Endometrium (tissue), 2 donors: Measurements from ENCODE around the gene MTA1.

Experiments
- FAIRE-seq: peaks from 2 replicates; lab custom pipeline; 2012; peaks lifted over from hg19 to GRCh38; lab: Jason Lieb, UNC
- donor health status: control.
- donor health status: control.

Gene MTA1

DNA sequence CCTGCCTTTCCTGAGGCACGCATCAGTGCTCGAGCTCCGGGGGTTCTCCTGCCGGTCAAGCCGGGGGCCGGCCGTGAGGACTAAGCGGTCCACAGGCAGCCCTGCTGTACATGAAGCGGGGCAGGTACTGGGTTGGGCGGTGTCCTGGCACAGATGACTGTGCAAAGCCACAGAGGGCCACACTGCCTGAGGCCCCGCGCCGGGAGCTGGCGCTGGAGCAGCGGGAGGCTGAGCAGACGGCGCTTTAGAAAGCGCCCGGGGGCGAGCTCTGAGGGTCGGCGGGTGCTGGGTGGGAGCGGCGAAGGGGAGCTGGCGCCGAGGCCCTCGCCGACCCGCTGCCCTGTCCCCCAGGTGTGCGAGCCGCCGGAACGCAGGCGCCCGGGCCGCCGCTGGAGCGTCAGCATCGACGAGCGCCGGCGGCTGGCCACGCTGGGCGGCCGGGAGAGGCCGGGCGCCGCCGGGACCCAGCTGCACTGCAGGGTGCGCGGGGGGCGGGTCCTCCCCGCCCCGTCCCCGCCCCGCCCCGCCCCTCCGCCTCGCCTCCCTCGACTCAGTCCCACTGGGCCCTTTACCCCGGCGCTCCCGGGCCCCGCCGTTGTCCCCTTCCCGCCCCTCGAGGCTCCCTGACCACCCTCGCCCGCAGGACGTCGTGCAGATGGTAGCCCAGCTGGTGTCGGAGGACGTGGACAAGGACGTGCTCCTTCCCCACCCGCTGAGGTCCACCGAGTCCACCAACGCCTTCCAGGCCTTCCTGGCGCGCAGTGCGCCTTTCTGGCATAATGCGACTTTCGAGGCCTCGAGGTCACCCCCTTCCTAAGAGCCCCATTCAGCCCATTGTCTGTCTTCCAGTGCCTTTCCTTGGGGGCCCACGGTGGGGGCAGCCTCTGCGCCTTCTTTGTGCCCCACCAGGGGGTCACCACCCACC lies 8.3 kb upstream of the MTA1 start:
- FAIRE-seq, result no peak

DNA sequence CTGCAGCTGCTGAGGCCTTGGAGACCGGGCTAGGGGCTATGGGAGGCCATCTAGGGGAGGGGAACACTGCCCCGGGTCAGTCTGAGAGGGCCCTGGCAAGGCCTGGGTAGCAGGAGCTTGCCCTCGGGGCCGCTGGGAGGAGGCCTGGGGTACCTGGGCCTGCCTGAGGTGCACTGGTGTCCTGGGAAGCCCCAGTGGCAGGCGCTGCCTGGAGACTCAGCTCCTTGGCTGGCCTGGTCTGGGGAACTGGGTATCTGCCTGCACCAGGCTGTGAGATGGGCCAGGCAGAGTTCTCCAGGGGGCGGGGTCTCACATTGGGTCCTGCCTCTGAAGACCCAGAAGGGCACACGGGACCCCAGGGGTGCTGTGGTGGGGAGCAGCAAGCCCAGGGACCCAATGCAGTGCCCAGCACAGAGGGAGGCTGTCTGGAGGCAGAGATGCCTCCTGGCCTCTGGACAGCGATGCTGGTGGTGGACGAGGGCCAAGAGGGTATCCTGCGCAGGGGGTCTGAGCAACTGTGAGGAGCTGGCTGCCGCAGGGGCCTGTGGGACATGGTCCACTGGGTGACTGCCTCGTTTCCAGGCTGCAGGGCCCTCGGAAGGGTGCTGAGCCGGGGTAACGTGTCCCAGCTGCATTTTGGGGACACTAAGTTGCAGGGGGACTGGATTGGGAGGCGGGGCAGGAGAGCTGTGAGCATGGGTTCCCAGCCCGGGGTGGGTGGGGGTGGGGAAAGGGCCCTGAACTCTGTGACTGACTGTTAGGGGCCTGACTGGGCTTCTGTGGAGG lies 7.4 kb upstream of the MTA1 start:
- no peak for FAIRE-seq

DNA sequence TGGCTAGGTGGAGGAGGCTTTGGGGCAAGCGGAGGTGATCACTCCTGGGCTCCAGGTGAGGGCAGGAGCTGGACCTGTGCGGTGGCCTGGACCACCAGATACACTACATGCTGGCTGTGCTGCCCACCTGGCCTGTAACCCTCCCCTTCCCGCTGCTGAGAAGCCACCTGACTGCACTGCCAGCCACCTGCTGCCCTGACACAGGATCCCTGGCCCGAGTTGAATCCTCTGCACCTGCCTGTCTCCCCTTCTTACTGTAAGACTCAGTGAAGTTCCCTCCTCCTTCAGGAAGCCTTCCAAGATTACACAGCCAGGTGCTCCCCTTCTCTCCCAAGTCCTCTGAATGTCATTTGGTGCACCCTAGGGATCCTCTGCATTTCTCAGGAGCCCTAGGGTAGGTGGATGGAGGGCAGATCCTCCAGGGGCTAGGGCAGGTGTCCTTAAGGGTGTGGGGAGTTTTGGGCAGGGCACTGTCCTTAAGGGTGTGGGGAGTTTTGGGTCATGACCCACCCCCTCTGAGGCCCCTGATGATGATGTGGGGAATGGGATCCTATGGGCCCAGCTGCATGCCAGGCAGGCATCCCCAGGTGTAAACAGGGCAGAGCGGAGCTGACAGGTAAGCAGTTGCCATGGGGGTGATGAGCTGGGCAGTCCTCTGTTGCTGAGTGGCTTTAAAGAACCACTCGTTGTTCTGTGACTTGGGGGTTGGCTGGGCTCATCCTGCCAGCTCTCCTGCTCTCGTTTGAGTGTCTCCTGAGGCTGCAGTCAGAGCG lies 6.7 kb upstream of the MTA1 start:
- no peak for FAIRE-seq

DNA sequence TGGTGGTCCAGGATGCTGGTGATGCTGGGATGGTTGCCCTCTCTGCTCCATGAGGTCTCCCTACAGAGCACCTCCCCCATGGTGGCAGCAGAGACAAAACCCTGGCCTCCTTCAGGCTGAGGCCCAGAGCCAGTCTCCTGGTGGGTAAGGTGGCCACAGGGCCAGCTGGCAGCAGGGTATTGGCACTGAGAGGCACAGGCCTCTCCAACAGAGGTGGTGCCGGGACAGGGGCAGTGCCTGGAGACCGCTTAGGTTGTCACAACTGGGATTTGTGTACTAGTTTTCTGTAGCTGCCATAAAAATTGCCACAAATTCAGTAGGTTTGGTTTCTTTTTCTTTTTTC lies 6.1 kb upstream of the MTA1 start:
- FAIRE-seq, result no peak

DNA sequence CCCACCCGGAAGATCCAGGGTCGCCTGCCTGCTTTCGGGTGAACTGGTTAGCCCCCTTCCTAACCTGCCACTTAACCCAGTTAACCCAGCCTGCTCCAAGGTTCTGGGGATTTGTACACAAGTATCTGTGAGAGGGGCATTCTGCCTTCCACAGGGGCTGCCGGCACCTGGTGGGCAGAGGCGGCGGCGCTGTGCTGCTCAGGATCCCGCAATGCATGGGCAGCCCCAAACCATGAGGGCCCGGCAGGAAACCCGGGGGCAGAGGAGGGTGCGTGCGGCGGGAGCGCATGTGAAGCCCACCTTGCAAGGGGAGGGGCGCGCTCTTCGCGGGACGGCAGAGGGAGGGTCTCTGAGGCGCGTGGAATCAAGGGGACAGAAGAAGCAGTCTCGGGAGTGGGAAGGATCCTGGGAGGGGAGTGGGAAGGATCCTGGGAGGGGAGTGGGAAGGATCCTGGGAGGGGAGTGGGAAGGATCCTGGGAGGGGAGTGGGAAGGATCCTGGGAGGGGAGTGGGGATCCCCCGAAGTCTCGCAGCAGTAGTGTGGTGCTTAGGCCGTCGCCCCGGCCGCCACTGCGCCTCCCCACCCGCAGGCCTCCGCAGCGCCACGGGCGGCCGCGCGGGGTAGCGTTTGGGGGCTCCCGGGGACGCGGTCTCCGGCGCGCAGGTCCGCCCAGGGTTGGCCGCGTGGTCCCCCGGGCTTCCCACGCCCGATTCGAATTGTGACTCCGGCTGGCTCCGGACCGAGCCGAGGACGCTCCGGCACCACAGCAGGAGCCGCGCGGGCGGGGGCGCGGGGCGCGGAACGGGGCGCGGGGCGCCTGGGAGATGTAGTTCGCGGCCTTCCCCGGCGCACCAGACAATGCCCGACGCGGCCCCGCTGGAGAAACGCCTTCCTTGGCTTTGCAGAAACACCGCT lies 4.9 kb upstream of the MTA1 start:
- no peak for FAIRE-seq

DNA sequence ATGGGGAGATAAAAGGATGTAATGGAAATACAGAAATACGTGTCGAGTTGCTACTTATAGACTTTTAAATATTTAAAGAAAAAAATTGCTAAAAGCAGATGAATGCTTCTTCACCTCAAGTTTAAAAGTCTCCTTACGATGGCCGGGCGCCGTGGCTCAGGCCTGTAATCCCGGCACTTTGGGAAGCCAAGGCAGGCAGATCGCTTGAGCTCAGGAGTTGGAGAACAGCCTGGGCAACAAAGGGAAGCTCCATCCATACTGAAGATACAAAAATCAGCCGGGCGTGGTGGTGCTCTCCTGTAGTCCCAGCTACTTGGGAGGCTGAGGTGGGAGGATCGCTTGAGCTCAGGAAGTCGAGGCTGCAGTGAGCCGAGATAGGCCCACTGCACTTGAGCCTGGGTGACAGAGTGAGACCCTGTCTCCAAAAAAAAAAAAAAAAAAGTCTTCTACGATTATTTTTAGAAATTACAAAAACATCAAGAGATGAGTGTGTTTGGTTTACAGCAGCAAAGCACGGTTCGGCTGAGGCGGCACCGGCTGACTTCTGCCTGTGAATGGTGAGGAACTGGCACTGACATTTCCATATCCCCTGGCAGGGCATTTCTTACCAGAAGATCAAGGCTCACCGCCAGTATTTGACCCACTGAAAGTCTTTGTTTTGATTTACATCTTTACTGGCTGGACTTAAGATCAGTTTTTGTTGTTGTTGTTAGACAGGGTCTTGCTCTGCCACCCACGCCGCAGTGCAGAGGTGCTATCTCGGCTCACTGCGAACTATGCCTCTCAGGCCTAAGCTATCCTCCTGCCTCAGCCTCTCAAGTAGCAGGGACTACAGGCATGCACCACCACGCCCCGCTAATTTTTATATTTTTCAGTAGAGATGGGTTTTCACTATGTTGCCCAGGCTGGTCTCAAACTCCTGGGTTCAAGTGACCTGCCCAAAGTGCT lies 3.9 kb upstream of the MTA1 start:
- no peak for FAIRE-seq

DNA sequence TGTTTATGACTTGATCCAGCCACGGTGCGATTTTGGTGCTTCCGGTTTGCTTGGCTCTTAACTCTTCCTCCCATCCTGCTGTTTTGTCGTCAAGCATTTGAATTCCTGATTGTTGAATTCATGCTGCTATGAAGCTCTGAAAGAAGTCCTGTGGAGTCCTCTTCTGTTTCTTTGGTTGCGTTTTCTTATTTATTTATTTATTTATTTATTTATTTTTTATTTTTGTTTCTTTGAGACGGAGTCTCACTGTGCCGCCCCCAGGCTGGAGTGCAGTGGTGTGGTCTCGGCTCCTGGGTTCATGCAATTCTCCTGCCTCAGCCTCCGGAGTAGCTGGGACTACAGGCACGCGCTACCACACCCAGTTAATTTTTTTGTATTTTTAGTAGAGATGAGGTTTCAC lies 3.0 kb upstream of the MTA1 start:
- no peak for FAIRE-seq

DNA sequence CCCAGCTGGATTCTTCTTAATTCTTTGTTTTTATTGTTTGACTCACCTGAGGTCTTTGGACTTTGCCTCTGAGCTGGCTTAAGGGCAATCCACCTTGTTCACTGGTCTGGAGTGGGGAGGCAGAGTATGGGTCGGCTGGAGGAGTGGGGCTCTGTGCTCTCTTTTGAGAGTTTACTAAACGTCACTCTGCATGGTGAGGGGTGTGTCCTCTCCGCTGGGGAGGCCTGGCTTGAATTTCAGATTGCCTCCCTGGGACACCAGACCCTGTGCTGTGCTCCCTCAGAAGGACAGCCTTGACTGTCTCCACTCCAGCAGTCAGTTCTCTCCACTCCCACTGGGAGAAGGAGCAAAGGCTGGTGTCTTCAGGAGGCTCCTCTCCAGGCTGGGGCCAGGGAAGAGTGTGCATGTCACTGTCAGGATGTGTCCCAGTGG lies 1.9 kb upstream of the MTA1 start:
- no peak for FAIRE-seq

DNA sequence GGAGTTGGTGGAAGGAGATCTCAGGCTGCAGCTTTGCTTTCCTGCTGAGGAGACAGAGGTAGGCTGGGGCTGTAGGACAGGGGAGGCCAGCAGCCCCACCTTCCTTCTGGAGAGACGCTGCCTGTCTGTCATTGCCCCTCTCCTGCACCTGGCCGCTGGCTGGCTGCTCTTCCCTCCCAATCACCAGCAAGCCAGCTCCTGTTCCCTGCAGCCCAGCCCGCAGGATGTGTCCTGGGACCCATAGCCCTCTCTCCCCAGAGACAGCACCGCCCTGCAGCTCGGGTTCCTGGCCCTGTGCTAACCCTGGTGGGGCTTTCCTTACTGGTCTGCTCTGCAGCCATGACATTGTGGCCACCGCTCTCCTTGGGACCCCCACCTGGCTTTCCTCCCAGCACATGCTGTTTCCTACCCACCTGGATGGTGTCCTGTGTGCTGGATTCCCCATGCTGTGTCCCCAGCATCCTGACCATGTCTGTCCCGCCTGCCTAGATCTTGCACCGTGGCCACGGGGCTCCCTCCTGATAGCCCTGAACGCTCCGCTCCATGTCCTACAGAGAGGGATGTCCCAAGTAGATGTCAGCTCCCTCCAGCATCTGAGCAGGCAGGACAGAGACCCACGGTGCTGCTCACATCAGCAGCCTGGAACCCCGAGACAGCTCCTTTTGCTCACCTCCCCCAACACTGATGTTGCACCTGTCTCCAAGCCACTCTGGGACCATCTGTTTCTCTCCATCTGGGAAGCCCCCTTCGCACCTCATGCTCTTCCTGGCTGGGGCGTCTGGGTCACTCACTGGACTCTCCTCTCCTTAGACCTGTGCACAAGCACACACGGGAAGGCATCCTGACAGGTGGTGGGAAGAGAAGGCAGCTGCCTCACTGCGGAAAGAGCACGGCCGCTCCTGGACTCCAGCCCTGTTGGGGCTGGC lies 1.1 kb upstream of the MTA1 start:
- no peak for FAIRE-seq

DNA sequence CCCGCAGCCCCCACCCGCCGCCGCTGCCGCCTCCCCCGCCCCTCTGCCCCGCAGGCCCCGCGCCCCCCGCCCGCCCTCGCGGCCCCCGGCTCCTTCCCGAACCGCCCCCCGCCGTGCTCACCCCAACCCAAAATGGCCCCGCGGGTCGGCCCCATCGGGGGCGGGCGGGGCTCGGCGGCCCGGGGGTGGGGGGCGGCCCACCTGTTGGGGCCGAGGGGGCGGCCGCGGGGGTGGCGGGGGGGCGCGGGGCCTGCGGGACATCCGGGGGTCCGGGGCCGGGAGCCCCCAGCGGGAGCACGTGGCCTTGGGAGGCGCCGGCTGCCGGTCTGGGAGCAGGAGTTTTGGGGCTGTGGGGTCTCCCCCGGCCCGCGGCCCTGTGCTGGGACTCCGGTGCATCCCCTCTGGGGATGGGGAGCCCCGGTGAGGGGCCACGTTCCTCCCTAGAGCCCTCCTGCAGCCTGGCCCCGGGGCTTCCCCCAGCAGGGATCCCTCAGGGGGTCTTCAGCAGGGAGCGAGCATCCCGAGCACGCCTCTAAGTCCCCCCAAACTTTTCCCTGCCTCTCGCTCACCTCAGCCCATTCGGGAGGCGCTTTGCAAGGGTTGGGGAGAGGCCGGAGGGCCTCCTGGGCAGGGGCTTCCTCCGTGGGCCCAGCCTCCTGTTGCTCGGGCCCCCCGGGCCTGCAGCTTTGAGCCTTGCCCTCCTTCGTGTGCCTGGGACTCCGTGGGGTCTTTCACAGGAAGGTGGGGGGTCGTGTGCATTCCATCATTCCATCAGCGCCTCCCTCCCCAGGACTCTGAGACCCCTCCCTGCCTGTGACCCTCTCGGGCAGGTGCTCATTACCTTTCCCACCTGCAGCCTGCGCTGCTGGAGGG lies 710 bp downstream of the MTA1 start:
- FAIRE-seq, result no peak

DNA sequence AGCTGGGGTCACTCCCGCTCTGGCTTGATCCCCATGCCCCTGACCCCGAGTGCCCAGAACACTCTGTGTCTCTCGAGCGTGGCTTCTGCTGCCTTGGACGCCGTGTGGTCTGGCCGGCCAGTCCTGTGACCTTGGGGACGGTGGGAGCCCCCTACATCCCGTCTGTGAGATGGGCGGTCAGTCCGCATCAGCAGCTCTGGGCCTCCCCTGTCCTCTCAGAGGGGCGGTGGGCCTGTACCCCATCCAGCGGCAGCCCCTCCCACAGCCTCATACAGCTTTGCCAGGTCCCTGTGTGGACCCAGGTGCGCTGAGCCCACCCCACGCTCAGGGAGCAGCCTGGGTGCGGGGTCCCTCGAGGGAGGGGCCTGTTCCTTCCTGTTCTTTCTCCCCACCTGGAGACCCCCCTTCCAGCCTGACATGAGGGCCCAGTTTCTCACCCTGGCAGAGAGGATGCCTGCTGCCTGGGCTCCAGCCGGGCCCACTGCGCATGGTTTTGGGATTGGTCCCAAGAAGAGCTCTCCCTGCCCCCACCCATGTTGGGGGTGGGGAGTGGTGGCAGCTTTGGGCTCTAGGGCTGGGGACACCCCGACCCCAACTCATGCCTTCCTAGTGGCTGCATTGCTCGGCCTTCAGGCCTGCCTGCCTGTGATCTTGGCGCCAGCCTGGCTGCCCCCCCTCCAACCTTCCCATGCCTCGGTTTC lies 1.5 kb downstream of the MTA1 start:
- FAIRE-seq, result no peak

DNA sequence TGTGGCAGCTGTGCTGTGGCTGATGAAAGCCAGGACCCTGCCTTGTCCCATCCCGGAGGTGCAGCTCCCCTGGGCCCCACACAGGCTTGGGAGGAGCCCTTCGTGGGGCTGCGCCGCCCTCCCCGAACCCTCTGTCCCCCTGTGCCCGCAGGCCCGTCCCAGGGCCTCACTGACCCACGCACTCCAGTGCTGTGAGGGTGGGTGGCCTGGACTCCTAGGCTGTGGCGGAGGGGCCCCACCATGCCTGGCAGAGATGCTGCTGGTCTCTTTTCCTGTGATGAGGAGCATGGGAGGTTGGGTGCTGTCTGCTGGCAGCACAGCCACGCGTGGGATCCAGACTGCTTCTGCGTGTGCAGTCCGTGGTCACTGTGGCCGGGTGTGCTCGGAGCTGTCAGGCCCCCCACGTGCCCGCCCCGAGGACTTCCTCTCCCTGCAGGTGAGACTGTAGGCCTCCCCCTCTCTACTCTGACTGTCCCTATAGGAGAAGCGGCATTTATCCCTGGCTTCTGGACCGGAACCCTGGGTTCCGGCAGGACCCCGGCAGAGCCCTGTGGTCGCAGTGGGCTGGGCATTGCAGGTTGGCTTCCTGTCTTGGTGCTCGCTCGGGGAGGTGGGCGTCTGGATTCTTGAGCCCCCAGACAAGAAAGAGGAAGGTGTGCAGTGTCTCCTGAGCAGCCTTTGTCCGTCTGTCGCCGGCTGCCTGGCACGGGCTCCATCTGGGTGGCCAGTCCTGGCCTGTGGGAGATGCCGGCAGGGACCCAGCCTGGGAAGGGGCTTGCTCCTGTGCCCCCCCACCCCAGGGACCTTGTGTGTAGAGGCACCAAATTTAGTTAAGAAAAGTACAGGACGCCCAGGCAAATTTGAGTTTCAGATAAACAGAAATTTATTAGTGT lies 2.3 kb downstream of the MTA1 start:
- FAIRE-seq, result no peak

DNA sequence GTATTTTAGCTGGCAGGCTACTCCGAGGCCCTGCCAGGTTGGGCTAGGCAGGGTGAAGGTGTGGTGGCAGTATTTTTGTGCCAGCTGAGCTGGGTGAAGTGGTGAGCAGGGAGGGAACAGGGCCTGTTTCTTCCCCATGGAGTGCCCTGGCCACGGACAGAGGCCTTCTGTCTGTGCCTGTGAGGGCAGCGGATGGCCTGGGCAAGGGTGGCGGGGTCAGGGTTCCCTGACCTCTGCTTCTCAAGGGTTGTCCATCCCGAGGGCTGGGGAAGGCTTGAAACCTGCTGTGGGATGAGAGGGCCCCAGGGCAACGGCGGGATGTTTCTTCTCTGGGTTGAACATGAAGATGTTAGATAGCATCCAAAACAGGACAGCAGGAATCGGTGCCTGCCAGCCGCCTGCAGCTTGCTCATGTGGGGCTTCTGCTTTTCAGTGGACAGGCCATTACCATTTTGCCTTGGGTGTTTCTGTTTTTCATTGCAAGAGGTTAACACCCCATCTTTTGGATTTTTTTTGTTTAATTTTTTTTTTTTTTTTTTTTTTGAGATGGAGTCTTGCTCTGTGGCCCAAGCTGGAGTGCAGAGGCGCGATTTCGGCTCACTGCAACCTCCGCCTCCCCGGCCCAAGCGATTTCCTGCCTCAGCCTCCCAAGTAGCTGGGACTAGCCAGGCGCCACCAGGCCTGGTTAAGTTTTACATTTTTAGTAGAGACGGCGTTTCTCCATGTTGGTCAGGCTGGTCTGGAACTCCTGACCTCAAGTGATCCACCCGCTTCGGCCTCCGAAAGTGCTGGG lies 3.3 kb downstream of the MTA1 start:
- FAIRE-seq, result no peak

DNA sequence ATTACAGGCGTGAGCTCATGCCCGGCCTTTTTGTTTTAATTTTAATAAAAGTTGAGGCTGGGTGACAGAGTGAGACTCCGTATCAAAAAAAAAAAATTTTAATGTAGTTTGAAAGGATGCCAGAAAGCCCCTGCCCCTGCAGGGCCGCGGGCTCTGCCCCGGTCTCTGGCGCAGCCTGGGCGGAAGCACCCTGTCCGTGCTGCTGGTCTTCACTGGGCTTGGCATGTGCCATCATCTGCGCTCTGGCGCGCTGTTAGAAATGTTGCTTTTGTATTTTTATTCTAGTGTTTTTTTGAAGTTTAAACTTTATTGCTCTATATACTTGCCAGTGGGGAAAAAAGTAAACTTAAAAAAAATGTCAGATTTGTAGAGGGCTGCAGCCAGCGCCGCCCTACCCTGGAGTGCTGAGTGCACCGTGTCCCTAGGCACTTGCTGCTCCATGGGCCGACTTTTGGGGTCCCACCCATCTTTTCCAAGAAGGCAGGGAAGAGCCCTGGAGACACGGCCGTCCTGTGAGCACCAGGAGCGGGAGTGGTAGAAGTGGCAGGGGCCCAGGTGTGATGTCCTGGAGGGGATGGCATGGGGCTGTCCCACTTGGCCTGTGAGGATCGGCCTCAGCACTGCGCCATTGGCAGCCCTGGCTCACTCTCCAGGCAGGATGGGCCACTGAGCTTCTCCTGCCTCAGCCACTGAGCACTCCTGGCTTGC lies 4.0 kb downstream of the MTA1 start:
- no peak for FAIRE-seq

DNA sequence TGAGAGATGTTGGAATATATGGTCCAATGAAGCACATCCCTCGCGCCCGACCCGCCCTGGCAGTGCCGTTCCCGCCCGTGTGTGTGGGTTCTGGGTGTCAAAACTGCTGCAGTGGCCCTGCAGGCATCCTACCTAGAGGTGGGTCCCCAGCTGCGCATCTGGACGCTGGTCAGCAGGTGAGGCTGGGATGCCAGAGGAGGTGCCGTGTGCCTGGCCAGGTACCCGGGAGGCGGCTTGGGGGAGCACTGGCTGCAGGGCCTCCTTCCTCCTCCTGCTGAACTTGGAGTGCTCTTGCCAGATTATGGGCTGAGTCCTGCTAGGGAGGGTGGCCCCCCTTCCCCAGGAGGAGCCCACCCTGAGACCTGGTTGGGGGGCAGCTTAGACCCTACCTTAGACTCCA lies 5.2 kb downstream of the MTA1 start:
- no peak for FAIRE-seq
